NCI-H460 (cell line): Measurements from ENCODE around the gene STK32B. TPM values are rescaled to one million over a fixed set of nuclear protein-coding genes. Genes with fewer than 3 reads are reported as not detected.
A peak's percentile ranks its signal among the peaks of the same experiment; 100 is the strongest.
"Not testable (repeated sequence)": the region's sequence is repeated elsewhere in the genome, so short reads cannot be mapped to it uniquely, and the experiment has no call there.

Source experiments
- DNase-seq: peaks from one replicate; pipeline ENCODE4 v3.0.0-alpha.2; 2016; ENCODE audit warnings: low read depth; ENCODE audit errors: extremely low read depth
- polyA plus RNA-seq: library from polyadenylated mRNA; depleted of rRNA; stranded (reverse); fragments of >200 nt; gene quantifications from 2 replicates; pipeline ENCODE4 v1.2.3, GENCODE V29; 2014; cell fraction: nucleus; rRNA removed
- total RNA-seq: library from RNA; depleted of rRNA; stranded (reverse); fragments of >200 nt; shearing (Covaris generic); gene quantifications from 2 replicates; pipeline ENCODE4 v1.2.3, GENCODE V29; 2014; rRNA removed

Gene STK32B
- 1.5 and 1.6 TPM in 2 replicates for total RNA-seq
- polyA plus RNA-seq: 2.1 and 2.2 TPM in 2 replicates

- peak; percentile 33 for DNase-seq
Observed at GRCh38 chr4:5051278-5052203, at the start of gene STK32B. Gene STK32B, plus strand, starts transcription at chr4:5051480.

DNA sequence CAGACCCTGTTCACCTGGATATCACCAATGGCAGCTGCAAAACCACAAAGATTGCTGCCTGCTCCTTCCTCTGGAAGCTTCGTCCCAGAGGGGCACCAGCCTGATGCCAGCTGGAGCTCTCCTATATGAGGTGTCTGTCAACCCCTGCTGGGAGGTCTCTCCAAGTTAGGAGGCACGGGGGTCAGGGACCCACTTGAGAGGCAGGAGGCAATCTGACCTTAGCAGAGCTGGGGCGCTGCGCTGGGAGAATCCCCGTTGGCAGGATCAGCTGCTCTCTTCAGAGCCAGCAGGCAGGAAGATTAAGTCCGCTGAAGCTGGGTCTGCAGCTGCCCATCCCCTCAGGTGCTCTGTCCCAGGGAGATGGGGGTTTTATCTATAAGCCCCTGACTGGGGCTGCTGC, 49.6 kb upstream of the STK32B start:
- not testable (repeated sequence) for DNase-seq

DNA sequence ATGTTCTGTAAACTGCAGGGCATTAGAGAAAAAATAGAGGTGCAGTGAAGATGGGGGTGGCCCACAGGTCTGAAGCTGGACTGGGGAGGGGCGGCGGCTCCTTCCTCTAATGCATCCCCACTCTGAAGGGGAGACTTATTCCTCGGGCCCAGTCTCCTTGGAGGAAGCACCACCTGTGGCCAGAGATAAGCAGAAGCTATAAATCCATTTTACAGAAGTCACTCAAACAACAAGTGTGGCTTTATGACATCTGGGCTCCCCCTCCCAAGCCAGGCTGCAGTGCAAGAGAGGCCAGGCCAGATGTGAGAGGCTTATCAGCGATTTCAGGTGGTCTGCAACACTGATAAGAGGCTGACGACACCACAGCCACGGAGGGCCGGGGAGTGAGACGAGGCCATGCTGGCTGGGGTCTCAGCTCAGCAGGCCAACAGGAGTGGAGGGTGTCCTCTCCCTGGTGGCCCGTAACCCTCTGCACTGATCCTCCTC, 47.9 kb upstream of the STK32B start:
- DNase-seq: no peak

DNA sequence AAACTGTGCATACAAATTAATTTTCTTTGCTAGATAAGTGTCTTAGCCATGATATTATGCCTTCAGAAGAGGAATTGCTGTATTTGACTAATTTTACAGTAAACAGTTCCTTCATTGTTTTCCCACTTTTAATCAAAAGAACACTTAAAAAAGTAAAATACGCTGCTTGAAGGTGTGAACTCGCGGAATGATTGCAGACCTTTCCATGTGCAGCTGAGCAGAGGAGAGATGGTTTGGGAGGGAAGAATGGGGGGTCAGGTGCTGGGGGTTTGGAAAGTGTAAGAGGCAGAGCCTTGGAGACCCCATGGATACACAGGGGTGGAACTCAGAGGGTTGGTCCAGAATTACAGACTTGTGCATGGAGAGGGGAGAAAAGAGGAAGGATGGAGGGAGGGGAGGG, 47.4 kb upstream of the STK32B start:
- no peak for DNase-seq

DNA sequence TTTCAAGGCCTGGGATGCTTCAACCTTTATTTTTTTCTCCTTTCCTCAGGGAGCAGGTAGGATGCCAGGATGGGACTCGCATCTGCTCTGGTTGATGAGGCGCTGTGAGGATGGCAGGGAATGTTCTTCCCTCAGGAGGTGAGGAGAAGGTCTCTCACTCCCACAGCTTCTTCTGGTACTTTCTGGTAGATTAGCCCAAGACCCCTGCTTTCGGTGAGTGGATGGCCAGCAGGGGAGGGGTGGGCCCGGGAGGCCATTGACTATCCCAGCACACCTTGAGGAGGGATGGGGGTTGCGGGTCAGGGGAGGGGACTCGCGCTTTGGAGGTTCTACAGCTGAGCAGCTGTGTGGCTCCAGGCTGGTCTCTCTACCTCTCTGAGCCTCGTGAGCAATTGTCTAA, 46.8 kb upstream of the STK32B start:
- DNase-seq: no peak

GRCh38 chr4:5006932-5007331, 44.3 kb upstream of the STK32B start:
- DNase-seq: not testable (repeated sequence)

DNA sequence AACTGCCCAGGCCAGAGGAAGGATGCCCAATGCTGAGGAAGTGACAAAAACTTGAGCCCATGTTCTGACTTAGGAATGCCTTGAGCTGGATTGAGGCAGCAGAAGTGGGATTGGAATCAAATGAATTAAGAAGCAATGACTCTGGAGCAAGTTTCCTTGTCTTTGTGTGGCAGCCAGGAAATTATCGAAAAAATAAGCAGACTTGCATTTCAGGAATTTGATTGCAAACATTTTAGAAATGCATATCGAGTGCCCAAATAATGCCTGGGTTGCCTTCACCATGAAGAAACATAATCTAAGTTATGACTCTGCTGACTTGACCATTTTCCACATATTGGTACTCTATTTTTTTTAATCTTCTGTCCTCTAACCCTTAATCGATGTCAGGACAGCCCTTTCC, 41.5 kb upstream of the STK32B start:
- DNase-seq: no peak

- DNase-seq: no peak
Observed at GRCh38 chr4:5010984-5011383, 40.3 kb upstream of the STK32B start.

- no peak for DNase-seq
Observed at GRCh38 chr4:5012244-5012898, 38.9 kb upstream of the STK32B start.

DNA sequence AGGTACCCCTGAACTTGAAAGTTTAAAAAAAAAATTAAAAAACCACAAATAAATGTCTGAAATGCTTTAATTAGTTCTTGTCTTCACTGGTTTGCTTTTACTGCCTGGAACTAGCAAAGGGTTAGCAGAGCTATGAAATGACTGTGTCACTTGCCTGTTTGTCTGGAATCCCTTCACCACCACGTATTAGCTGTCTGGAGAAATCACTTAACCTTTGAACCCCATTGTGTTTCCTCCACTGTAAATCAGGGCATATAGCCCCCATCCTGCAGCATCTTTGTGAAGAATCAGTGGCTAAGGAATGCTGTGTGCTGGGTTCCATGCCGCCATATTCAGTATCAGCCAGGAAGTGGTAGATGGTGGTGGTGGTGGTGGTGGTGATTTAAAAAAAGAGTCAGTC, 38.3 kb upstream of the STK32B start:
- DNase-seq: no peak

DNA sequence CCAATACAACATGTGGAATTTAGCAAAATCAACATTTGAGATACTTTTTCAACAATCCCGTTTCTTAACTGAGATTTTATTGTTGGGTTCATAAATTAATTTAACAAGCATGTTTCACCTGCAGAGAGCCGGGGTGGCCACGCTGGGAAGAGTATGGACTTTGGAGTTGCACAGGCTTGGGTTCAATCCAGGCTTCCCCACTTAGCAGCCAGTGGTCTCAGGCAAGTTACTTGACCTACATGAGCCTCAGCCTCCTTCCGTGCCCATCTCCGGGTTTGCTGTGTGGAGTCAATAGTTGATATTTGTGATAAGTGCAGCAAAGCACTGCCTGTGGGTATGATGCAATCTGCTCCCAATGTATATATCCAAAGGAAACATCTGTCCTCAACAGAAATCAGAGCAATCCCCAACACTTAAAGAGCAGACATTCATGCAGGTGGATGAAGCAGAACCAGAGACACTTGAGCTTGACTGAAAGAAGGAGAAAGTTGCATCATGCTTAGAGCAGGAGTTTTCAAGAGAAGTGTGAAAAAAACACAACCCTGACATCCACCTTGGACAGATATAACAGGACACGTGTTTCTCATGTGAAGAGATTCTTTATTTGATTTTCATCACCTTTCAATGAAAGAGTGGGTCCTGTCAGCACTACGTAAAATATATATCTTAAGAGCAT, 37.1 kb upstream of the STK32B start:
- DNase-seq: no peak

- no peak for DNase-seq
Observed at GRCh38 chr4:5018096-5018495, 33.2 kb upstream of the STK32B start.

DNA sequence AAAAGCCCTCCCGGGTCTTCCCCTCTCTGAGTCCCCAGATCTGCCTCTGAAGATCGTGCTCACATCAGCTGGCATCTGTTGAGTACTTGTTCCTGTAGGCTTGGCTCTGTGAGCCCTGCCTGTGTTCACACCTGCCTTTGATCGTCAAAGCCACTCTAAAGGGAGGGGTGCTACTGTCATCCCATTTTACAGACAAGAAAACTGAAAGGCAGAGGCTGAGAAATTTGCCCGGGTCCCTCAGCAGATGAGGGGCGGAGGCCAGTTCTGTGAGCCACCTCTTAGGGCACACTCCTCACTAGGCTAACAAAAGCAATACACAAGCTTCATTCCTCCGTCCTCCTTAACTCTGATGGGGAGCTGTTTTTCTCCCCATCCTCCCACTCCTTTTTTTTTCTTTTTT, 32.7 kb upstream of the STK32B start:
- no peak for DNase-seq

- DNase-seq: no peak
Observed at GRCh38 chr4:5019274-5019673, 32.0 kb upstream of the STK32B start, which contains the start of gene CYTL1. Gene CYTL1, minus strand, starts transcription at chr4:5019458. Its CDS starts 13 bp downstream, at chr4:5019445.

DNA sequence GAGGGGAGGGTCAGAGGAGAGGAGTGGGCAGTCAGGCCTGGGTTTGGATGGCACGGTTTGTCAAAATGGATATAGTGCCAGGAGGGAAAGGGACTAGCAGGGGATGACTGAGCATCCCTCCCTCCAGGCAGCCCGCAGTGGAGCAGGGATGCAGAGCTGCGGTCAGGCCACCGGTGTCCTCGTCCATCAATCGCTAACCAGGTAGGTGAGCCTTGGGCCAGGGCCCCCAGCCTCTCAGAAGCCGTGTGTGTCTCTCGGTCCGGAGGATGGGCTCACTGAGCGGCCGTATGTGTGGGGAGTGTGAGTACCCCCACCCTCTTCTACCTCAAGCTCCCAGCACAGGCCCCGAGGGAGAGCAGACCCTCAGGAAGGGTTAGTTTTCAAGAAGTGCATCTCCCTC, 31.5 kb upstream of the STK32B start:
- no peak for DNase-seq

DNA sequence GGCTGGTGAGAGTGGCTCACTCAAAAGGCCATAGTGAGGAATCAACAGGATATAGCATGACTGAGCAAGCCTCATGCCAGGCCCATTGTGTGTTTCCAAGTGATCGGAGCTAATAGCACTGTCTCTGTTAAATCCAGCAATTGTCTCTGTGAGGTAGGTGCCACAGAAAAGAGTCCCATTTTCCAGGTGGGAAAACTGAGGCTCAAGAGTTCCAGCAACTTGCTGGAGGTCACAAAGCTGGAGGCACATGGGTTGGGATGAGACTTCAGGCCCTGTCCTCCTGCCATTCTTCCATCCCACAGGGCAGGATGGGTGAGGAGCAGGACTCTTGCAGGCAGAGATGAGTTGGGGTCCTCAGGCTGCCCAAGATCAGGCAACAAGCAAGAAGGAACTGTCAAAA, 30.9 kb upstream of the STK32B start:
- DNase-seq: no peak

DNA sequence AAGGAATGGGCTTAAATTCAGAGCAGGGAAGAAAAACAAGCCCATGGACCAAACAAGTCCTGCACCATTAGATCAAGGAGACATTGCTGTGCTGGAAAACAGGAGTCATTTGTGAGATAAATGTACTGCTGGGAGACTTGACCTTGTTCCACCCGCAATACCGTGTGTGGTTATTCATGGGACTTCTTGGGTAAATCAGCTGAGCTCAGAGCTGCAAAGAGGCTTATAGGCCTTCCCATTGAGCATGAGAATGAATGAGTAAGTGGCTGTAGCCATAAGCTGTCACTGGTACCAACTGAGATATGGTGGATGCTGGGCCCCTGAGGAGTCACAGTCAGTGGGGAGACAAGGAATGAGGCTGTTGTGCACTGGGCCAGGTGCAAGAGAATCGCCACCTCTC, 29.7 kb upstream of the STK32B start:
- no peak for DNase-seq

- no peak for DNase-seq
Observed at GRCh38 chr4:5024673-5025072, 26.6 kb upstream of the STK32B start.

DNA sequence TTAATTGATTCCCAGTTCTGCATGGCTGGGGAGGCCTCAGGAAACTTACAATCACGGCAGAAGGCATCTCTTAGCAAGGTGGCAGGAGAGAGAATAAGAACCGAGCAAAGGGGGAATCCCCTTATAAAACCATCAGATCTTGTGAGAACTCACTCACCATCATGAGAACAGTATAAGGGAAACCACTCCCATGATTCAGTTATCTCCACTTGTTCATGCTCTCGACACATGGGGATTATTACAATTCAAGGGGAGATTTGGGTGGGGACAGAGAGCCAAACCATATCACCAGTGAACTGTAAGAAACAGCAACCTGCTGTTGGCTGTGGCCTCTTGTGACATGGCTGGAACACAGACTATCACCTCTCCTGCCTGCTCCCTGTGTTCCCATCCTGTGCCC, 24.9 kb upstream of the STK32B start:
- no peak for DNase-seq

DNA sequence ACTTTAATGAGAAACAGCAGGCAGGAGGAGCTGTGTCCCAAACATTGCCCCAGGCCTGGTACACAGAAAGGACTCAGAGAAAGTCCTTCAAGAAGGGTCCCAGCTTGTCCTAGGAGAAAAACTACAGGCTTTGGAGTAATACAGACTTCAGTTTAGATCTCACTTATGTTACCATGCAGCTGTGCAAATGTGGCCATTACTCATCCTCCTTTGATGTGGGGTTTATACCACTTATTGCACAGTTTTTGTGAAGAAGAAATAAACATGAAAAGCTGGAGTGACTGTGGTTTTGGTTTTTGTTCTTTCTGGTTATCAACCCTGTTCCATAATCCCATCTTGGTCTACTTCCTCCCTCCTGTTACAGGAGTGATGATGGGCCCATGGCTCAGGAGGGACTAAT, 23.9 kb upstream of the STK32B start:
- DNase-seq: no peak

DNA sequence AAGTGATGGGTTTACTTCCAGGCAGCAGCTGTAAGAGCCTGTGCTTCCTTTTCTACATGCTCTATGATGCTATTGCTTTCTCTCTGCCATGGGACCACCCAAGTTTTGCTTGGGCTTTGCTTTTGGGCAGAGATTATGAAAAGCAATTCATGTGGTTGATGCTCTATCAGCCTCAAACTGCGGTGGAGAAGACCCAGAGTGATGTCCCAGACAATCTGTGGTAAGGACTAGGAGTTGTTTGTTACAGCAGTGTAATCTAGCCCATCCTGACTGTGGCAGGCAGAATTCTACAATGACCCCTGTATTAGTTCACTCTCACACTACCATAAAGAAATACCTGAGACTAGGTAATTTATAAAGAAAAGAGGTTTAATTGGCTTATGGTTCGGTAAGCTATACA, 22.8 kb upstream of the STK32B start:
- no peak for DNase-seq
